Mononuclear cell (primary cell): ENCODE results near the gene DMWD. TPM values are rescaled to one million over a fixed set of nuclear protein-coding genes. Genes with fewer than 3 reads are reported as not detected.

Experiments
- H3K27me3 ChIP-seq: 2 replicates; pipeline ENCODE4 v1.6.0; 2011; ENCODE audit warnings: low read length, control low read depth; ENCODE audit not compliant: insufficient read depth
- H3K4me1 ChIP-seq: 2 replicates; pipeline ENCODE4 v1.5.1; 2011; ENCODE audit warnings: mild to moderate bottlenecking, low read length, control low read depth; ENCODE audit not compliant: insufficient read depth
- H3K4me3 ChIP-seq: 2 replicates; pipeline ENCODE4 v1.5.1; 2011; ENCODE audit warnings: mild to moderate bottlenecking, low read length, moderate library complexity
- H3K9me3 ChIP-seq: 2 replicates; pipeline ENCODE4 v1.5.1; 2011; ENCODE audit warnings: low read depth, mild to moderate bottlenecking, control low read depth, low read length
- total RNA-seq: library from RNA; depleted of rRNA; stranded (reverse); fragments of >200 nt; gene quantifications from one replicate; pipeline ENCODE4 v1.2.3, GENCODE V29; 2012

DMWD gene
- total RNA-seq, 1 donor: 15.2 TPM

DNA sequence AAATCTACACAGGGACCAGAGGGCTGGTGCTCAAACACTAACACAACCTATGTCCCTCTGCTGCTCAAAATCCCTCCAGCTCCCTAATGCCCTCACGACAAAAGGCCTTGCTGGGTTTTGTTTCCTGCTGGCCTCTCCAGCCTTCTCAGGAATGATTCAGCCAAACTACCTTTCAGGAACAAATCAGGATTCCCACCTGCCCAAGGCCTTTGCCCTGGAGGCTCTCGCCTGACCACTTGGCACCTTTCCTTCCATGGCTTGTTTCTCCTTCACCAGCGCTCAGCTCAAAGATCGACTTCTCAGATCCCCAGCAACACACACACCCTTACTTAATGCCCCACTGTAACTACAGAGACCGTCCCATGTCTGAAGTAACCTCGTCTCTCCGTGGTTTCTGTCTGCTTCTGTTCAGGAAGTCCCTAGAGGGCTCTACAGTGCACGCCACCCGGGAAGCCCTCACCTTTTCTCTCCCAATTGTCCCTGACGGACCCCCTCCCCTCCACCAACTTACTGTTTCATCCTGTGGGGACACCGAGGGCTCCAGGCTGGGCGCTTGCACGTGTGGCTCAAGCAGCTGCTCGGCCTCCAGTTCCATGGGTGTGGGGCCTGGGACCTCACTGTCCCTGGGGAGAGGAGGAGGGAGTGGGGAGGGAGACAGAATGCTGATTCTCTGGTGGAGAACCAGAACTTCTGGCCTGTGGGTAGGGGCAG, 20.4 kb downstream of the DMWD start:
- H3K27me3 ChIP-seq: peaks cover 47% of the 10 kb centered on the region
- H3K4me3 ChIP-seq: no peak overlapping the region

DNA sequence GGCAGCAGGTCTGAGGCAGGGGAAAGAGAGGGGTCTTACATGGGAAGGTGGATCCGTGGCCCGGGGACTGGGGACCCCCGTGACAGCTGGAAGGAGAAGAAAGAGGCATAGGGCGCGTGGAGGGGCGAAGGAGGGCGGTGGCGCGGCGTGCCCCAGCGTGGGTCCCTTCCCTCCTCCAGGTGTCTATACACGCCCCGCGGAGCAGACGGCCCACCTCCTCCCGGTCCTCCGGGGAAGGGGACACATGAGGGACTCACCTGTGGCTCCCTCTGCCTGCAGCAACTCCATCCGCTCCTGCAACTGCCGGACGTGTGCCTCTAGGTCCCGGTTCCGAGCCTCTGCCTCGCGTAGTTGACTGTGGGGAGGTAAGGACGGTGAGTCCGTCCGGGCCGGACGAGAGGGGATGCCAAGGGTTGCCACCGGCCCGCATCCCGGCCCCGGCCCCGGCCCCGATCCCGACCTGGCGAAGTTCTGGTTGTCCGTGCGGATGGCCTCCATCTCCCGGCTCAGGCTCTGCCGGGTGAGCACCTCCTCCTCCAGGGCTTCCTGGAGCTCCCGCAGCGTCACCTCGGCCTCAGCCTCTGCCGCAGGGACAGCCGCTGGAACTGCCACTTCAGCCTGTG, 21.2 kb downstream of the DMWD start:
- Histone ChIP-seq H3K9me3 (no peaks in the 10 kb centered on the region), H3K27me3 (peaks cover 51% of the 10 kb centered on the region), H3K4me3 (no peak overlapping the region), H3K4me1 (peaks cover 31% of the 10 kb centered on the region)

More for the DNA sequence above, 20.4 kb downstream of the DMWD start:
- peaks cover 31% of the 10 kb centered on the region for H3K4me1 ChIP-seq
- H3K9me3 ChIP-seq: no peaks in the 10 kb centered on the region

GRCh38 chr19:45770192-45771101, 22.2 kb downstream of the DMWD start:
- H3K27me3 ChIP-seq: peaks cover 52% of the 10 kb centered on the region

GRCh38 chr19:45769821-45770191, 22.8 kb downstream of the DMWD start:
- Histone ChIP-seq H3K27me3 (peaks cover 49% of the 10 kb centered on the region), H3K9me3 (no peaks in the 10 kb centered on the region), H3K4me1 (peaks cover 31% of the 10 kb centered on the region), H3K4me3 (peak overlapping the region; percentile 49)

More at GRCh38 chr19:45770192-45771101, 22.2 kb downstream of the DMWD start:
- no peaks in the 10 kb centered on the region for H3K9me3 ChIP-seq
- H3K4me3 ChIP-seq: peak overlapping the region; percentile 49
- peaks cover 31% of the 10 kb centered on the region for H3K4me1 ChIP-seq

GRCh38 chr19:45768984-45769782, 23.5 kb downstream of the DMWD start, which contains the start of gene SIX5:
SIX5 (minus strand) TSS chr19:45769252; CDS start chr19:45768844, 408 bp downstream.
- H3K4me1 ChIP-seq: peaks cover 31% of the 10 kb centered on the region
- peaks cover 45% of the 10 kb centered on the region for H3K27me3 ChIP-seq
- H3K4me3 ChIP-seq: peak within 1 kb of the TSS; percentile 49
- no peaks in the 10 kb centered on the region for H3K9me3 ChIP-seq

DNA sequence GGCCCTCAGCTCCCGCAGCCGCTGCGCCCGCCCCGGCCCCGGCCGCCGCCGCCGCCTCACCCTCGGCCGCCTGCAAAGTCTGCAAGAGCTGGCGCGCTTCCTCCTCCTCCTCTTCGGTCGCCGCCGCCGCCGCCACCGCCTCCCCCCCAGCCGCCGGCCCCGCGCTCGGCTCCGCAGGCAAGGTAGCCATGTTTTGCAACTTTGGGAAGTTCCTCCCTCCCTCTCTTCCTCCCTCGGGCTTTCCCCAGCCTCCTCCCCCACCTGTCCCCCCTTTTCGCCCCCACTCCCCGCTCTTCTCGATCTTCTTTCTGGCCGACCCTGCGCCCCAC, 24.0 kb downstream of the DMWD start:
- Histone ChIP-seq H3K4me3 (peak overlapping the region; percentile 49), H3K4me1 (peaks cover 31% of the 10 kb centered on the region), H3K9me3 (no peaks in the 10 kb centered on the region), H3K27me3 (peaks cover 44% of the 10 kb centered on the region)

DNA sequence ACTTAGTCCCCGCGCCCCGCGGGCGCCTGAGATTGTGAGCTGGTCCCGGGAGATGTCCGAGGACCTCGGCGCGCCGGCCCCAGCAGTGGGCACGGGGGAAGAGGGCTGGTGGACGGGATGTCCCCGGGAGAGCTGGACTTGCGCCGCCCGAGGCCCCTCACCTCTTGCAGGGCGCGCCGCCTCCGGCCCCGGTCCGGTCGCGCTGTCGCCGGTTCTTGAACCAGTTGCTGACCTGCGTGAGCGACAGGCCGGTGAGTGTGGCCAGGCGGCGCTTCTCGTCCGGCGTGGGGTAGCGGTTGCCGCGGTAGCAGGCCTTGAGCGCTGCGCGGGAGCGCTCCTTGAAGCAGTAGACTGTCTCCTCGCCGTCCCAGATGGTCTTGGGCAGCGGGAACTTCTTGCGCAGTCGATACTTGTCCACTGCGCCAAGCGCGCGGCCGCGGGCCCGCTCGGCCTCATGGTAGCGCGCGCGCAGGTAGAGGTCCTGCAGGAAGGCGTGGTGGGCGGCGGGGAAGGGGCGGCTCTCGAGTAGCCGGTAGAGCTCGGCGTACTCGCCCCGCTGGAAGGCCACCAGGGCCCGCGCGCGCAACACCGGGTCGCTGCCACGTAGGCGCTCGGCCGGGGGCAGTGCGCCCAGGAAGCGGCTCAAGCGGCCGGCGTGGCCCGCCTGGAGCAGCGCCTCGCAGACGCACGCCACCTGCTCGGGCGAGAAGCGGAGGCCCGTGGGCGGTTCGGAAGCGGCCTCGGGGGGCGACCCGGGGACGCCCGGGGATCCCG, 24.6 kb downstream of the DMWD start:
- H3K9me3 ChIP-seq: no peaks in the 10 kb centered on the region
- peak overlapping the region; percentile 13 for H3K4me3 ChIP-seq
- H3K27me3 ChIP-seq: peaks cover 38% of the 10 kb centered on the region
- peaks cover 31% of the 10 kb centered on the region for H3K4me1 ChIP-seq

DNA sequence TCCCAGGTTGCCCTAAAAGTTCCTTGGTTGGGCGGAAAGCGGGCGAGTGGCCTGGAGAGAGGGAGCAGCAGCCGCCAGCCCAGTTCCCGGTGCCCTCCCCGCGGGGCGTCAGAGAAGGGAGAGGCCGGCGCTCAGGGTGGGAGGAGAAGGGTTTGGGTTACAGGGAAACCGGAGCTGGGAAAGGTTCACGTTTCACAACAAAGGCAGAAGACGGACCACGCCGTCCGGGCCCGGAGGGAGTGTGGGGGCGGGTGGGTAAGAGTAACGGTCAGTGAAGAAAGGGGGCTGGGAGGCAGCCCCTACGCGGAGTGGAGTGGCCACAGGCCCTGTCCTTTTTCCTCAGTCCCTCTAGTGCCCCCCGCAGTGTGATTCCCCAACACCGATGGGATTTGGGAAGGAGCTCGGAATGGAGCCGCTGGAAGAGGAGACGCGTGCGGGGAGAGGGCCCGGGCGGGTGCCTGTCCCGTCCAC, 25.2 kb downstream of the DMWD start:
- Histone ChIP-seq H3K4me1 (peaks cover 31% of the 10 kb centered on the region), H3K4me3 (no peak overlapping the region), H3K9me3 (no peaks in the 10 kb centered on the region), H3K27me3 (peaks cover 32% of the 10 kb centered on the region)

GRCh38 chr19:45766869-45767346, 25.7 kb downstream of the DMWD start:
- Histone ChIP-seq H3K4me1 (peaks cover 31% of the 10 kb centered on the region), H3K9me3 (no peaks in the 10 kb centered on the region), H3K27me3 (peaks cover 26% of the 10 kb centered on the region), H3K4me3 (no peak overlapping the region)

- H3K4me3 ChIP-seq: no peak overlapping the region
- H3K9me3 ChIP-seq: no peaks in the 10 kb centered on the region
- H3K4me1 ChIP-seq: peaks cover 31% of the 10 kb centered on the region
- H3K27me3 ChIP-seq: peaks cover 24% of the 10 kb centered on the region
Measured at GRCh38 chr19:45766296-45766868, 26.3 kb downstream of the DMWD start.

DNA sequence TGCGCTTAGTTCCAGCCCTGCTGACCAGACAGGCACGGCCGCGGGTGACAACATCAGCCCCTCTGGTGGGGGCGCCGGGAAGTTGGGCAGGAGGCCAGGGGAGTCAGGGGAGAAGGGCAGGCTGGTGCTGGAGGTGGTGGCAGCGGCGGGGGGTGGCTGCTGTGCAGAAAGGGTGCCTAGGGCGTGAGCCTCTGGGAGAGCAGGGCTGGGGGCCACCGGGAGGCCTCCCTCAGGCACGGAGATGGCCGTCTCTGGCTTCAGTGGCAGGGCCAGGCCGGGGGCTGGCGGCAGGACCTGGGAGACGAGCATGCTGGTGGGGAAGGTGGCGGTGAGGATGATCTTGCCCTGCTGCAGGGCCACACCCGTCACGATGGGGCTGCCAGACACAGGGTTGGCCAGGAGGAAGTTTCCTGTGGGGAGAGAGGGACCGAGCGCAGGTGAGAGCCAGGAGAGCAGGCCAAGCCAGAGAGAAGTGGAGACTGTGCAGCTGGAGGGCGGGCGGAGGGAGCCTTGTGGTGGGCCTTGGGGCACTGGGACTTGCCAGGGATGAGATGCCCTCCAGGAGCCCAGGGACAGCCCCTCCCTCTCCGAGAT, 26.8 kb downstream of the DMWD start:
- H3K4me3 ChIP-seq: no peak overlapping the region
- H3K27me3 ChIP-seq: peaks cover 19% of the 10 kb centered on the region
- peaks cover 29% of the 10 kb centered on the region for H3K4me1 ChIP-seq
- no peaks in the 10 kb centered on the region for H3K9me3 ChIP-seq

- H3K27me3 ChIP-seq: peaks cover 19% of the 10 kb centered on the region
- H3K4me3 ChIP-seq: no peak overlapping the region
Measured at GRCh38 chr19:45764945-45765701, 27.5 kb downstream of the DMWD start.

More at GRCh38 chr19:45764945-45765701, 27.5 kb downstream of the DMWD start:
- Histone ChIP-seq H3K4me1 (peaks cover 22% of the 10 kb centered on the region), H3K9me3 (no peaks in the 10 kb centered on the region)
